Pancreas (tissue), 10 donors: ENCODE measurements around the gene CRISPLD2. TPM values are rescaled to one million over a fixed set of nuclear protein-coding genes. Genes with fewer than 3 reads are reported as not detected.

Experiments used
- ATAC-seq, 4 donors: fragments of 200-7000 bp; cut with Tn5 transposase; one replicate each; pipeline versions ENCODE4 v1.8.0 to v1.9.1; 2020; ENCODE audit warnings: mild to moderate bottlenecking in 4 of 4, moderate library complexity in 4 of 4
- DNase-seq, 6 donors: peaks; one replicate each; pipeline ENCODE4 v3.0.0-alpha.2; 2020
- FAIRE-seq: peaks from 2 replicates; lab custom pipeline; 2012; peaks lifted over from hg19 to GRCh38; lab: Jason Lieb, UNC
- H3K27ac ChIP-seq, 4 donors: fragments of 200-600 bp; sonication (generic); 1 replicate in 3 of 4; 2 replicates in 1 of 4; pipeline versions ENCODE4 v1.5.0 to v1.8.0; 2020
- H3K27me3 ChIP-seq, 4 donors: fragments of 200-600 bp; one replicate each; pipeline ENCODE4 v1.8.0; 2021
- H3K36me3 ChIP-seq, 3 donors: fragments of 200-600 bp; sonication (generic) in 1 of 3; one replicate each; pipeline versions ENCODE4 v1.5.0 to v1.8.0; 2020 to 2021
- H3K4me1 ChIP-seq, 3 donors: fragments of 200-600 bp; one replicate each; pipeline ENCODE4 v1.8.0; 2021
- H3K4me3 ChIP-seq, 4 donors: fragments of 200-600 bp; sonication (generic) in 2 of 4; one replicate each; pipeline versions ENCODE4 v1.5.0 to v1.8.0; 2020 to 2021
- H3K9me3 ChIP-seq, 4 donors: fragments of 200-600 bp; one replicate each; pipeline ENCODE4 v1.8.0; 2021
- WGBS, 2 donors: extraction: QIAGEN DNeasy Blood & Tissue Kit; methylation state at CpG; one replicate each; pipeline ENCODE4 v1.1.7; 2013; 5-methylcytosine and 5-hydroxymethylcytosine counted together
- intact Hi-C, 3 donors: fragments of 100-400 bp; cut with DNase I; formaldehyde crosslinking; loops; one replicate each; pipeline versions ENCODE4 v1.11.1 to v1.14.2; 2022
- polyA plus RNA-seq, 2 donors: library from polyadenylated mRNA; stranded (reverse); fragments of 200-250 nt; gene quantifications; one replicate each; pipeline ENCODE4 v1.2.3, GENCODE V29; 2013
- total RNA-seq, 6 donors: library from RNA; stranded (reverse); fragmentation: NEBNext Ultra II Directional in 4 of 6; extraction: Animal tissue kit (Norgen Biotek cat#: 25700) in 4 of 6; gene quantifications; one replicate each; pipeline versions ENCODE4 v1.2.1 to v1.2.4, GENCODE V29; 2021 to 2023
- TF ChIP-seq, protein P1 (sequence below), 4 donors: fragments of 200-600 bp; sonication (generic) in 3 of 4; IDR thresholded peaks; one replicate each; pipeline versions ENCODE4 v1.5.0 to v1.8.0; 2021; ENCODE audit warnings: antibody characterized with exemption in 4 of 4
- donor health status: healthy with polysubstance abuse.
- donor health status: DM: no; HTN: no; CAD: no; lungs with moderate emphysema.
- donor health status: DM: no; HTN: no; CAD: no.
- donor health status: control.
- donor health status: control.
- donor health status: Bipolar disorder and iron deficiency.
- donor health status: DM: yes; HTN: yes; CAD: no.
- donor health status: DM: no; HTN: no; CAD: no.
- donor health status: DM: no; HTN: no; CAD: no.
- donor health status: DM: yes; HTN: yes; CAD: no.

The CRISPLD2 gene
- total and polyA plus RNA-seq, 8 donors: 4.1 to 40.2 (median 14.1) TPM

DNA sequence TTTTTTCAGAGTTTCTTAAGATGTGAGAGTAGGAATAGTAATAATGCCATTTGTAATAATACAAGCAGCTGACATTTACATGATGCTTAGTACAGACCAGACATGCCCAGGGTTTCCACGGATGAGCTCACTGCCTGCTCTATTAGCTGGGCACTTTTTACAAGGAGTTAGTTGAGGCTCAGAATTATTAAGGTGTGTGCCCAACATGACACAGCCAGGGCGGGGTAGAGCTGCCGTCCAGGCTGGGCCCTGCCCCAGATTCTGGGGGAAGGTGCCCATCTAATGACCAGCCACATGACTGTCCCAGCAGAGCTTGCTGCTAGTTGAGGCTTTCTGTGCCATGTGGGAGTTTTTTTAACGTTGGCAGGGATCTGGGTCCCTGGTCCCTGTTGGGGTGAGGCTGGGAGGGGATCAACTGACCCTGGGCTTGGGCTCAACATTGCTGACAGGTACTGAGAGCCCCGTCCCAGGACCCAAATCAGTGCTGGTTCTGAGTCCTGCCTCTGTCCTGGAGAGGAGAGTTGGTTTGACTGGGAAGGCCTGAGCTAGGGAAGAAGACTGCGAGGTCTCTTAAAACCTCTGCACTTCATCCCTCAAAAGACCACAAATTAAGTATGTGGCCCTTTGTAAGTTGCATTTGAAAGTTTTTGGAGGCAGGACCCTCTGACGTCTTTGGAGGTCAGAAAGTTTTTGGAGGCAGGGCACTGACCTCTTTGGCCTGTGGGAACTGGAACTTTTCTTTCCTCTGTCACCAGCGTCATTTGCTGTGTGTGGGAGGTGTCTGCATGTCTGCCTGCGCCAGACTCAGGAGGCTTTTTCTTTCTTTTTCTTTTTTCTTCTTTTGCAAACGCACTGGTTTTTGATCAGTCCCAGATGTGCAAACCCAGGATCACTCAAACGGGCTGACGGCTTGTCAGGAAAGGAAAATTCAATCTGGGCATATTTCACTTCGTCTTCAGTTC lies 2.2 kb downstream of the CRISPLD2 start:
- intact Hi-C loops: no loop called here
- no peak for DNase-seq
- WGBS, 2 donors: 63 to 64% methylated on average over 13 of the region's 13 CpGs
- no peak for FAIRE-seq
- no peaks in the 10 kb centered on the region for H3K36me3 ChIP-seq
- no peak for ATAC-seq
- H3K27ac ChIP-seq: no peak overlapping the region
- H3K4me1 ChIP-seq: no peaks in the 10 kb centered on the region
- TF ChIP-seq, protein P1, sequence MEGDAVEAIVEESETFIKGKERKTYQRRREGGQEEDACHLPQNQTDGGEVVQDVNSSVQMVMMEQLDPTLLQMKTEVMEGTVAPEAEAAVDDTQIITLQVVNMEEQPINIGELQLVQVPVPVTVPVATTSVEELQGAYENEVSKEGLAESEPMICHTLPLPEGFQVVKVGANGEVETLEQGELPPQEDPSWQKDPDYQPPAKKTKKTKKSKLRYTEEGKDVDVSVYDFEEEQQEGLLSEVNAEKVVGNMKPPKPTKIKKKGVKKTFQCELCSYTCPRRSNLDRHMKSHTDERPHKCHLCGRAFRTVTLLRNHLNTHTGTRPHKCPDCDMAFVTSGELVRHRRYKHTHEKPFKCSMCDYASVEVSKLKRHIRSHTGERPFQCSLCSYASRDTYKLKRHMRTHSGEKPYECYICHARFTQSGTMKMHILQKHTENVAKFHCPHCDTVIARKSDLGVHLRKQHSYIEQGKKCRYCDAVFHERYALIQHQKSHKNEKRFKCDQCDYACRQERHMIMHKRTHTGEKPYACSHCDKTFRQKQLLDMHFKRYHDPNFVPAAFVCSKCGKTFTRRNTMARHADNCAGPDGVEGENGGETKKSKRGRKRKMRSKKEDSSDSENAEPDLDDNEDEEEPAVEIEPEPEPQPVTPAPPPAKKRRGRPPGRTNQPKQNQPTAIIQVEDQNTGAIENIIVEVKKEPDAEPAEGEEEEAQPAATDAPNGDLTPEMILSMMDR (IDR thresholded peaks at IDR 0.05): no peak
- no peaks in the 10 kb centered on the region for H3K9me3 ChIP-seq
- no peaks in the 10 kb centered on the region for H3K27me3 ChIP-seq
- H3K4me3 ChIP-seq: peak overlapping the region in 2 of 4 donors; percentile 9 to 33

DNA sequence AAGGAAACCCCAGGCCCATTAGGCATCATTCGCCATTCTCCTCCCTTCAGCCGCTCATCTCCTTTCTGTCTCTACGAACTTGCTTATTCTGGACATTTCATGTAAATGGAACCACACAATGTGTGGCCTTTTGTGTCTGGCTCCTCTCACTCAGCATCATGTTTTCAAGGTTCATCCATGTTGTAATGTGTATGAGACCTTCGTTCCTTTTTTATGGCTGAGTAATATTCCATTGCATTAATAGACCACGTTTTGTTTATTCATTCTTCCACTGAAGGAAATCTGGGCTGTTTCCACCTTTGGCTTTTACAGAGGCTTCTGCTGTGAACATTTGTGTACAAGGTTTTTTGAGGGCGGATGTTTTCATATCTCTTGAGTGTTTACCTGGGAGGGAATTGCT lies 3.2 kb downstream of the CRISPLD2 start:
- 80 to 83% methylated on average over 6 of the region's 6 CpGs for WGBS, 2 donors
- no peaks in the 10 kb centered on the region for H3K36me3 ChIP-seq
- H3K4me3 ChIP-seq: no peak overlapping the region
- TF ChIP-seq, protein P1 (IDR thresholded peaks at IDR 0.05): no peak
- DNase-seq (no peak), ATAC-seq (no peak), FAIRE-seq (no peak)
- no peak overlapping the region for H3K27ac ChIP-seq
- no peaks in the 10 kb centered on the region for H3K9me3 ChIP-seq
- H3K27me3 ChIP-seq: no peaks in the 10 kb centered on the region
- intact Hi-C loops: no loop called here
- H3K4me1 ChIP-seq: no peaks in the 10 kb centered on the region

DNA sequence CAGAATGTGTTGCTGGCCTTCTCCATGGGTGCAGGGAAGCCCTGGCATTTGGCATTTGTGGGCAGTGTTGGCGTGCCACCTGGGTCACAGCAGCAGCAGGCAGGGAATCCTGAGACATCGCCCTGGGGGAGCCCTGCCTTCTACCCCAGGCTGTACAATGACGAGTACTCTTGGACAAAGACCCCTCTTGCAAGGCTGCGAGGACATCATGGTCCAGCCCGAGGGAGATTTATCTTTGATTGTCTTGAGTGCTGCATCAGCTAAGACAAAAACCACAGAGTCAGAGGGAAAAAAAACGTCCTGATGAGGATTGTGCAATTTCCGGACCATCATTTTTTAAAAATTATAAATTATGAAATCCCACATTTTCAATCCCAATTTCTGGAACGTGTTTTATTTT lies 3.7 kb downstream of the CRISPLD2 start:
- no peaks in the 10 kb centered on the region for H3K4me1 ChIP-seq
- FAIRE-seq: no peak
- H3K9me3 ChIP-seq: no peaks in the 10 kb centered on the region
- H3K4me3 ChIP-seq: no peak overlapping the region
- intact Hi-C loops: no loop called here
- TF ChIP-seq, protein P1 (IDR thresholded peaks at IDR 0.05): no peak
- no peaks in the 10 kb centered on the region for H3K36me3 ChIP-seq
- ATAC-seq: no peak
- H3K27ac ChIP-seq: no peak overlapping the region
- peak in 1 of 6 donors; percentile 10 for DNase-seq
- H3K27me3 ChIP-seq: no peaks in the 10 kb centered on the region
- WGBS, 2 donors: 56 to 65% methylated on average over 8 of the region's 8 CpGs

DNA sequence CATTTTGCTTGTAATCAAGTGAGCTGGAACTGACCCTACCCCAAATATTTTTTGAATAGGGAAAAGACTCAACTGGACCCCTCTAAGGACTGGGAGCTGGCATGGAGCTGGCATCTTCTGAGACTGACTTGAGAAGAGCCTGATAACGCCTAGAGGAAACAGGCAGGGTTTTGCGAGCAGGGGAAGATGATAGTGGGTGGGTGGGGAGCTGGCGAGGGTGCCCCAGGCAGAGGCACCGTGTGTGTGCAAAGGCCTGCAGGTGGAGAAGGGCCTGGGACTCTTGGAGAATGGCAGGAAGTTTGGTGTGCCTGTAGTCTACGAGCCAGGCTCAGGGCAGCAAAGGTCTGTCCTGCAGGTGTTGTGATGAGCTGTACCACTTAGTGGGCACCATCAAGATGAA lies 4.1 kb downstream of the CRISPLD2 start:
- TF ChIP-seq, protein P1 (IDR thresholded peaks at IDR 0.05): no peak
- no peaks in the 10 kb centered on the region for H3K27me3 ChIP-seq
- intact Hi-C loops: no loop called here
- H3K9me3 ChIP-seq: no peaks in the 10 kb centered on the region
- H3K4me1 ChIP-seq: no peaks in the 10 kb centered on the region
- no peaks in the 10 kb centered on the region for H3K36me3 ChIP-seq
- DNase-seq (no peak), FAIRE-seq (no peak), ATAC-seq (no peak)
- H3K4me3 ChIP-seq: no peak overlapping the region
- WGBS, 2 donors: 39 to 57% methylated on average over 5 of the region's 5 CpGs
- no peak overlapping the region for H3K27ac ChIP-seq
